Measurements from ENCODE around the gene ZBTB24.

DNA sequence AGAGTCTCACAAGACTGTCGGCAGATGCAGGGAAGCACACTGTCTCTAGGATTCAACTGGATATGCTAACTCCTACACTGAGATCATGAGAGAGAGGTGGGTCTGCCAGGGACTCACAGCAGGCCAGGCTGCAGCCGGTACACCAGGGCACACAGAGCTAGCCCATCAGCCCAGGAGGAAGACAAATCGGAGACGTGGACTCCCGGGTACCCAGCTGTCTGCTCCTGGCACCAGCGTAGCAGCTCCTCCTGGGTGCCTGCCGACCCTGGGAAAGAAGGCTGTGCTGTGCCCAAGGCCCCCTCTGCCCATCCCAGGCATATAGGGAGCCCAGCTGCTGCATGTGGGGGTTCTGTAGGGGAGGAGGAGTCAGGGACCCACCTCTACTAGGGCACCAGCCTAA is 34.4 kb downstream of the ZBTB24 start:
- TF ChIP-seq, protein P1, sequence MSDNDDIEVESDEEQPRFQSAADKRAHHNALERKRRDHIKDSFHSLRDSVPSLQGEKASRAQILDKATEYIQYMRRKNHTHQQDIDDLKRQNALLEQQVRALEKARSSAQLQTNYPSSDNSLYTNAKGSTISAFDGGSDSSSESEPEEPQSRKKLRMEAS (IDR thresholded peaks at IDR 0.05): no peak
- TF ChIP-seq, protein P2, sequence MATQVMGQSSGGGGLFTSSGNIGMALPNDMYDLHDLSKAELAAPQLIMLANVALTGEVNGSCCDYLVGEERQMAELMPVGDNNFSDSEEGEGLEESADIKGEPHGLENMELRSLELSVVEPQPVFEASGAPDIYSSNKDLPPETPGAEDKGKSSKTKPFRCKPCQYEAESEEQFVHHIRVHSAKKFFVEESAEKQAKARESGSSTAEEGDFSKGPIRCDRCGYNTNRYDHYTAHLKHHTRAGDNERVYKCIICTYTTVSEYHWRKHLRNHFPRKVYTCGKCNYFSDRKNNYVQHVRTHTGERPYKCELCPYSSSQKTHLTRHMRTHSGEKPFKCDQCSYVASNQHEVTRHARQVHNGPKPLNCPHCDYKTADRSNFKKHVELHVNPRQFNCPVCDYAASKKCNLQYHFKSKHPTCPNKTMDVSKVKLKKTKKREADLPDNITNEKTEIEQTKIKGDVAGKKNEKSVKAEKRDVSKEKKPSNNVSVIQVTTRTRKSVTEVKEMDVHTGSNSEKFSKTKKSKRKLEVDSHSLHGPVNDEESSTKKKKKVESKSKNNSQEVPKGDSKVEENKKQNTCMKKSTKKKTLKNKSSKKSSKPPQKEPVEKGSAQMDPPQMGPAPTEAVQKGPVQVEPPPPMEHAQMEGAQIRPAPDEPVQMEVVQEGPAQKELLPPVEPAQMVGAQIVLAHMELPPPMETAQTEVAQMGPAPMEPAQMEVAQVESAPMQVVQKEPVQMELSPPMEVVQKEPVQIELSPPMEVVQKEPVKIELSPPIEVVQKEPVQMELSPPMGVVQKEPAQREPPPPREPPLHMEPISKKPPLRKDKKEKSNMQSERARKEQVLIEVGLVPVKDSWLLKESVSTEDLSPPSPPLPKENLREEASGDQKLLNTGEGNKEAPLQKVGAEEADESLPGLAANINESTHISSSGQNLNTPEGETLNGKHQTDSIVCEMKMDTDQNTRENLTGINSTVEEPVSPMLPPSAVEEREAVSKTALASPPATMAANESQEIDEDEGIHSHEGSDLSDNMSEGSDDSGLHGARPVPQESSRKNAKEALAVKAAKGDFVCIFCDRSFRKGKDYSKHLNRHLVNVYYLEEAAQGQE (IDR thresholded peaks at IDR 0.05; ENCODE audit: low read depth): no peak
- TF ChIP-seq EP300 (IDR thresholded peaks at IDR 0.05; ENCODE audit: borderline replicate concordance): no peak
- no peak for TF ChIP-seq CREB1 (IDR thresholded peaks at IDR 0.05; ENCODE audit: low read depth)
